Calu3 (cell line): ENCODE measurements around the gene MYBPH. TPM values are rescaled to one million over a fixed set of nuclear protein-coding genes. Genes with fewer than 3 reads are reported as not detected.

Source experiments
- BruUV-seq: library from RNA; stranded (reverse); fragments of 400-500 nt; replicated peaks from 2 replicates; lab custom pipeline; 2021; lab: Mats Ljungman, UMichigan
- CTCF ChIA-PET: fragments of 300-600 bp; sonication (Branson Sonifier 250); formaldehyde crosslinking; loops from one replicate; lab custom pipeline; 2022; ENCODE audit warnings: antibody characterized with exemption; lab: Charles Lee
- DNase-seq: peaks from one replicate; pipeline ENCODE4 v3.0.0; 2022
- H3K27ac Mint-ChIP-seq: one replicate; pipeline ENCODE4 v1.8.0; 2022; ENCODE audit warnings: mixed read lengths; ENCODE audit not compliant: unreplicated experiment
- H3K27me3 Mint-ChIP-seq: one replicate; pipeline ENCODE4 v1.8.0; 2022; ENCODE audit warnings: mixed read lengths; ENCODE audit not compliant: unreplicated experiment
- H3K36me3 Mint-ChIP-seq: one replicate; pipeline ENCODE4 v1.8.0; 2022; ENCODE audit warnings: mild to moderate bottlenecking, moderate library complexity, mixed read lengths; ENCODE audit not compliant: insufficient read depth, unreplicated experiment
- H3K4me1 Mint-ChIP-seq: one replicate; pipeline ENCODE4 v1.8.0; 2022; ENCODE audit warnings: mild to moderate bottlenecking, low read depth, mixed read lengths; ENCODE audit not compliant: unreplicated experiment
- H3K4me3 Mint-ChIP-seq: one replicate; pipeline ENCODE4 v1.8.0; 2022; ENCODE audit warnings: mild to moderate bottlenecking, low read depth, moderate library complexity, mixed read lengths; ENCODE audit not compliant: unreplicated experiment
- H3K9me3 Mint-ChIP-seq: one replicate; pipeline ENCODE4 v1.8.0; 2022; ENCODE audit warnings: low read depth, mixed read lengths; ENCODE audit not compliant: unreplicated experiment
- intact Hi-C: fragments of 100-400 bp; cut with micrococcal nuclease; formaldehyde crosslinking; loops from one replicate; pipeline ENCODE4 v1.10.0; 2022; ENCODE audit not compliant: unreplicated experiment
- total RNA-seq: library from RNA; stranded (reverse); gene quantifications from 2 replicates; pipeline ENCODE4 v1.2.3, GENCODE V29; 2022
- TF ChIP-seq, protein P1 (sequence below): fragments of 200-600 bp; IDR thresholded peaks from one replicate; pipeline ENCODE4 v1.8.0; 2022; ENCODE audit warnings: antibody characterized with exemption; ENCODE audit not compliant: unreplicated experiment

The MYBPH gene
- total RNA-seq, 1 experiment from 2014 or later: not detected

DNA sequence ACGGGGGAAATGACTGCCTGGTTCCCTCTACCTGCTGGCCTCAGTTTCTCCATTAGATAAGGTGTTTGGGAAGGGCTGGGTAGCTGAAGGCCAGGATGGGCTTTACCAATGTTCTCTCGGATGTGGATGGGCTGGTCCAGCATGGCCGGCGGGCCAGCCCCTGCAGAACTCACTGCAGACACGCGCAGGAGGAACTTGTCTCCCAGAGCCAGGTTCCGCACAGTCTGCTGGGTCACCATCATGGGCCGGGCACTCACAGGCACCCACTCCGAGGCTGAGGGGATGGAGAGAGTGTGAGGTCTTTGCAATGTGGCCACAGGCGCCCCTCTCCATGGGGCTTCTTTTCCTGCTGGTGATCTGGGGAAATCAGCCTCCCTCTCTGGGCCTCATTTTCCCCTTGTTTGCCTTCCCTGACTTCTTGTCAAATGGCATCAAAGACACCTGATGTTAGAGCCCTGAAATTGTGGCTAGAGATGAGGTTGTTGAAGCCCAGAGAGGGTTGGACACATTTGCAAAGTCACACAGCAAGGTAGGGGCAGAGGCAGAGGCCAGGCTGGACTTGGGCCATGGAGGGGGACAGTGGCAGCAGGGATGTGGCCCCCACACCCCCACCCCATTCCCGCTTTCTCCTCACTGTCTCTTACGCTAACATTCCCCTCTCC, 1.2 kb downstream of the MYBPH start:
- TF ChIP-seq, protein P1, sequence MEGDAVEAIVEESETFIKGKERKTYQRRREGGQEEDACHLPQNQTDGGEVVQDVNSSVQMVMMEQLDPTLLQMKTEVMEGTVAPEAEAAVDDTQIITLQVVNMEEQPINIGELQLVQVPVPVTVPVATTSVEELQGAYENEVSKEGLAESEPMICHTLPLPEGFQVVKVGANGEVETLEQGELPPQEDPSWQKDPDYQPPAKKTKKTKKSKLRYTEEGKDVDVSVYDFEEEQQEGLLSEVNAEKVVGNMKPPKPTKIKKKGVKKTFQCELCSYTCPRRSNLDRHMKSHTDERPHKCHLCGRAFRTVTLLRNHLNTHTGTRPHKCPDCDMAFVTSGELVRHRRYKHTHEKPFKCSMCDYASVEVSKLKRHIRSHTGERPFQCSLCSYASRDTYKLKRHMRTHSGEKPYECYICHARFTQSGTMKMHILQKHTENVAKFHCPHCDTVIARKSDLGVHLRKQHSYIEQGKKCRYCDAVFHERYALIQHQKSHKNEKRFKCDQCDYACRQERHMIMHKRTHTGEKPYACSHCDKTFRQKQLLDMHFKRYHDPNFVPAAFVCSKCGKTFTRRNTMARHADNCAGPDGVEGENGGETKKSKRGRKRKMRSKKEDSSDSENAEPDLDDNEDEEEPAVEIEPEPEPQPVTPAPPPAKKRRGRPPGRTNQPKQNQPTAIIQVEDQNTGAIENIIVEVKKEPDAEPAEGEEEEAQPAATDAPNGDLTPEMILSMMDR: no peak
- CTCF ChIA-PET: no interaction called here
- H3K27ac Mint-ChIP-seq: no peak overlapping the region
- no peaks in the 10 kb centered on the region for H3K4me1 Mint-ChIP-seq
- H3K27me3 Mint-ChIP-seq: peaks cover 84% of the 10 kb centered on the region
- no TSS peak for BruUV-seq
- H3K4me3 Mint-ChIP-seq: no peak overlapping the region
- H3K36me3 Mint-ChIP-seq: no peaks in the 10 kb centered on the region
- DNase-seq: no peak
- intact Hi-C loops: no loop called here
- H3K9me3 Mint-ChIP-seq: no peaks in the 10 kb centered on the region

DNA sequence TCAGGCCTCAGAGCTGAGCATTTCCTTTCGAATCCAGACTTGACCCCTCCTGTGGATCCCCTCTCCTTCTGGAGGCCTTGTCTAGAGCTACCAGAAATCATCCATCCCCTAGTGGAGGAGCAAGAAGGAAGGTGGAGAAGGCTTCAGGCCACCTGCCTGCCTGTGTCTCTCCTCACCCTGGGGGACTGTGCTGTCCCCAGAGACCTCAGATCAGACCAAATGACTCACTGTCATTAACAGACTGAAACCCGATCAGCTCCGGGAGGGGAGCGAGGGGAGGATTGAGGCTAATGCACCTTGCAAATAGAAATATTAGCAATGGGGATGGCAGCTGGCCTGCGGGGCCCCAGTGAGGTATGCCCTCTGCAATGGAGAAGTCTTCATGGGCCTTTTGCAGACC, 2.1 kb downstream of the MYBPH start:
- H3K4me3 Mint-ChIP-seq: no peak overlapping the region
- no peaks in the 10 kb centered on the region for H3K9me3 Mint-ChIP-seq
- TF ChIP-seq, protein P1: no peak
- intact Hi-C loops: no loop called here
- no peak for DNase-seq
- H3K36me3 Mint-ChIP-seq: no peaks in the 10 kb centered on the region
- CTCF ChIA-PET: interaction anchor here (0.5 to 3.7 kb wide), 8 partner anchors 19 to 207 kb away, joined by 3 to 68 read pairs (median 6); partner anchors contain the start of gene ADORA1
- H3K27me3 Mint-ChIP-seq: peaks cover 84% of the 10 kb centered on the region
- no peaks in the 10 kb centered on the region for H3K4me1 Mint-ChIP-seq
- BruUV-seq: no TSS peak
- H3K27ac Mint-ChIP-seq: no peak overlapping the region

DNA sequence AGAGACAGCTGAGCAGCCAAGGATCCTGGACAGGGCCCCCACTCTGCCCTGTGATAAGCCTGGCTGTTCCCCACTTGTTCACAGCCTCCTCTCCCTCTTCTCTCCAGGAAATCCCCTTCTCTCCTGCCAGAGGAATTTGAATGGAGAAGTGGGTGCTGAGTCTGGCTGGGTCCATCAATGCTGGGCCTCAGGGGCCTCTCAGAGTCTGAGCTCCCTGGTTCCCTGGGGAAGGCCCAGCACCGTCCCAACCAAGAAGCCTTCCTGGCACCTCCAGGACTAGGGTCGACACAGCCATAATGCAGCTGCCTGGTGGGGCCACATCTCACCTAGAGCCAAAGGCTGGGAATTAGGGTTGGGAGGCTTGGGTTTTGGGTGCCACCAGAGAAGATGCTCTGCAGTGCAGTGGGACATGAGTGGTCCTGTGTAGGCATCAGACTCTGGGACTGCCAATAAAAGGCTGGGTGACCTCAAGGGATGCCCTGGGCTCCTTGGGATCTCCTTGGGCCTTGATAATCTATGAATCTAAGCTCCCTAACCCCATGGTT, 2.5 kb downstream of the MYBPH start:
- DNase-seq: no peak
- CTCF ChIA-PET: interaction anchor here (0.6 to 3.7 kb wide), 10 partner anchors 19 to 206 kb away, joined by 3 to 68 read pairs (median 4); partner anchors contain the start of gene ADORA1
- H3K4me3 Mint-ChIP-seq: no peak overlapping the region
- H3K4me1 Mint-ChIP-seq: no peaks in the 10 kb centered on the region
- TF ChIP-seq, protein P1: no peak
- BruUV-seq: no TSS peak
- no peak overlapping the region for H3K27ac Mint-ChIP-seq
- intact Hi-C loops: no loop called here
- peaks cover 84% of the 10 kb centered on the region for H3K27me3 Mint-ChIP-seq
- H3K9me3 Mint-ChIP-seq: no peaks in the 10 kb centered on the region
- H3K36me3 Mint-ChIP-seq: no peaks in the 10 kb centered on the region

DNA sequence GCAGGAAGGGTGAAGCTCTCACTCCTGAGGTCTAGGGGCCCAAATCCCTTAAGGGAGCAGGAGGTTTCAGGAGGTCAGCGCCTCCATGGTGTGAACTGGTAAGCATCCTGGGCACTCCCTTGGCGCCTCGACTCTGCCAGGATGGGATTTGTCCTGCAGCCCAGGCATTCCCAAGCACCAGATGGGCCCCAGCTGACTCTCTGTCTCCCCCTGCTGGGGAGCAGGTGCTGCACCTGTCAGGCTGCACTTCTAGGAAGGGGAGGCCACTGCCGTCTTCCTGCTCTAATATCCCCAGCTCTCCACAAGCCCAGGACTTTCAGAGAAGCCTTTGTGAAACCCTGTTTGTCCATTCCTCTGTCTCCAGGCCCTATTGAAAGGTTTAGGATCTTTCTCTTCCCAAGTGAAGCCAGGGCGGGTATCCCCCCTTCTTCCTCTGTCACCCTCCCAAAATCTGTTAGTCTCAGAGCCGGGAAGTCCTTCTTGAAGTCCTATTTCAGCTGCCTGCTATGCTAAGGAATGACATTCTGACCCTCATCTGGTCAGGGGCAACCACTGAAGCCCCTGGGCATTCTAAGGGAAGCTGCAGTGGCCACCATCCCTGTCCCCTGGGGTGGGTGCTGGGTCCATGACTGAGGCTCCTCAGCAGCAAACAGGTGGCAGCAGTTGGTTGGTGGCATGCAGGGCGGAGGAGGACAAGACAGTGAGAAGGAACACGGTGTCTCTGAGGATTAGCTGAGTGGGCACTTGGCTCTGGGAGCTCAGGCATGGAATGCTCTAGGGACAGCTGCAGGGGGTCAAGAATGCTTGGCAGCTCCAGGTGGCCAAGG, 3.2 kb downstream of the MYBPH start:
- TF ChIP-seq, protein P1: peak; percentile 97
- peak; percentile 91 for DNase-seq
- H3K36me3 Mint-ChIP-seq: no peaks in the 10 kb centered on the region
- H3K4me3 Mint-ChIP-seq: no peak overlapping the region
- H3K4me1 Mint-ChIP-seq: no peaks in the 10 kb centered on the region
- H3K9me3 Mint-ChIP-seq: no peaks in the 10 kb centered on the region
- H3K27me3 Mint-ChIP-seq: peaks cover 78% of the 10 kb centered on the region
- intact Hi-C loops: loop anchor here (1.0 kb wide), 1 partner anchor 54 kb away; no protein-coding TSS in a partner anchor
- CTCF ChIA-PET: interaction anchor here (0.7 to 3.7 kb wide), 11 partner anchors 10 to 133 kb away, joined by 3 to 68 read pairs (median 5); partner anchors contain the start of gene ADORA1
- no TSS peak for BruUV-seq
- no peak overlapping the region for H3K27ac Mint-ChIP-seq
